Activated CD8-positive, alpha-beta memory T cell treated with anti-CD3 and anti-CD28 coated beads, Interleukin-2, amount 50 U/mL, for 4 hours (primary cell): ENCODE data around the gene MEIS3.

Experiments
- DNase-seq: peaks from one replicate; pipeline ENCODE4 v3.0.0-alpha.2; 2020

MEIS3 gene

DNA sequence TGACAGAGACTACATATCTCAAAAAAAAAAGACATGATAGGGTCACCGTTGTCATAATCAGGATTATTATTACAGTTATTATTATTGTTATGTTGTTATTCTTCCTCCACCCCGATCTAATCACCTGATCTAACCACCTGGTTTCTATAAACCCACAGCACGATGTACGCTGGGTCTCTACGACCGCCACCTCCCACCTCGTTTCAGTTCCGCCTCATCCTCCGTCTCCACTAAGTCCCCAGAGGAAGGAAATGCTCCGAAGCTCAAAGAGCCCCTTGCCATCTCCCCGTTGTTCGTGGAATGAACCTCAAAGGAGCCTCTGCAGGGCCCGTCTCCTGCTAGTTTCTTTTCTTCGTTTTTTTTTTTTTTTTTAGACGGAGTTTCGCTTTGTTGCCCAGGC is 15.9 kb upstream of the MEIS3 start:
- no peak for DNase-seq

DNA sequence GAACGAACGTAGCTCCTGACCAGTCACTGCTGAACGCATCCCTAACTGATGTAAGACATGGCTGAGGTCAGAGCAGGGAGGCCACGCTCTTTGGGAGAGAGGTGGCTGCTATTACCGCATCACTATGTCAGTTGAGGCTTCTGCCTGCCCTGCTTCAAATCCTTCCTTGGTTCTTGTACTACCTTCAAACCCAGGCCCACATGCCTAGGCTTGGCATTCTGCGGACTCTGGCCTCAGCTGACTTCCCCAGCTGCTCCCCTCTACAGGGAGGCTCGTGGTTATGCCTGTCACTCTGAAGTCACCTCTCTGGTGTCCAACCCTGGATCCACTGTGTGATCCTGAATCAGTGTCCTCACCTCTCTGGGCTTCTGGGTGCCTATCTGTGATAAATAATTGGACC is 14.8 kb upstream of the MEIS3 start:
- no peak for DNase-seq

DNA sequence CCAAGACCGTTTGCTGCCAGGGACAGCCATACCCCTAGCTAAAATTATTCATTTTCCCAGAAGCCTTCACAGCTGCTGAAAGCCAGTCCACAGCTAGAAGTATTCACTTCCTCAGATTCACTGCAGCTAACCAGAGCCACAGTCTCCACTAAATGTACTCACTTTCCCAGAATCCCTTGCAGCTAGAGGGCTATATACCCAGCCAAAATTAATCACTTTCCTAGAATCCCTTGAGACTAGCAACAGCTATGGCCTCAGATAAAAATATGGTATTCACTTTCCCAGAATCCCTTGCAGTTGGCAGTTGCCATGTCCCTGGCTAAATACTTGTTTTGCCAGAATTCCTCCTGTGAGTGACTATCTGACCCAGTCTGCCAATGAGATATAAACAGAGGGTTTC is 13.8 kb upstream of the MEIS3 start:
- DNase-seq: no peak

DNA sequence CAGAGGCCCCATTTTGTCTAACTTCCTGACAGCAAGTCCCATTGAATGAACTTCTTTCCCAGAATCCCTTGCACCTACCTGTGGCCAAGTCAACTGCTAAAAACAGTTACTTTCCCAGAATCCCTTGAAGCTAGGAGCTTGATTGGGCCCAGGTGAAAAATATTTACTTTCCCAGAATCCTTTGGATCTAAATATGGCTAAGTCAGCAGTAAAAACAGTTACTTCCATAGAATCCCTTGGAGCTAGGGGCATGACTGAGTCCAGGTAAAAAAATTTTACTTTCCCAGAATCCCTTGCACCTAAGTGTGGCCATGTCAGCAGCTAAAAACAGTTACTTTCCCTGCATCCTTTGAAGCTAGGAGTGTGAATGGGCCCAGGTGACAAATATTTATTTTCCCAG is 13.2 kb upstream of the MEIS3 start:
- DNase-seq: no peak

DNA sequence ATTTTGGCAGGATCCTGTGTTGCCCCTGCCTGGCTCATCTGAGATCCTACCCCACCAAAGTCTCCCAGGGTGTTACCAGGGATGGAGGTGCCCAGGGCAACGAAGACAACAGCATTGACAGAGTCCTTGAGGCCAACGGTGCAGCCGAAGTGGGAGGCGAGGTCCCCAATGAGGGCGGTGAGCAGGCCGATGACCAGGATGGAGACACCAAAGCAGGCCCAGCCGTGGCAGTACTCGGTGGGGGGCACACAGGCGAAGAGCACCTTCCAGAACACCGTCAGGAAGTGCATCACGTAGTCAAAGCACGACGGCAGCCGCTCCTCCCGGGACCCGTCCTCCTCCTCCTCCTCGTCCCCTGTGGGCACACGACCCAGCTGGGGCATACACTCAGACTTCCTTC is 12.8 kb upstream of the MEIS3 start:
- no peak for DNase-seq

DNA sequence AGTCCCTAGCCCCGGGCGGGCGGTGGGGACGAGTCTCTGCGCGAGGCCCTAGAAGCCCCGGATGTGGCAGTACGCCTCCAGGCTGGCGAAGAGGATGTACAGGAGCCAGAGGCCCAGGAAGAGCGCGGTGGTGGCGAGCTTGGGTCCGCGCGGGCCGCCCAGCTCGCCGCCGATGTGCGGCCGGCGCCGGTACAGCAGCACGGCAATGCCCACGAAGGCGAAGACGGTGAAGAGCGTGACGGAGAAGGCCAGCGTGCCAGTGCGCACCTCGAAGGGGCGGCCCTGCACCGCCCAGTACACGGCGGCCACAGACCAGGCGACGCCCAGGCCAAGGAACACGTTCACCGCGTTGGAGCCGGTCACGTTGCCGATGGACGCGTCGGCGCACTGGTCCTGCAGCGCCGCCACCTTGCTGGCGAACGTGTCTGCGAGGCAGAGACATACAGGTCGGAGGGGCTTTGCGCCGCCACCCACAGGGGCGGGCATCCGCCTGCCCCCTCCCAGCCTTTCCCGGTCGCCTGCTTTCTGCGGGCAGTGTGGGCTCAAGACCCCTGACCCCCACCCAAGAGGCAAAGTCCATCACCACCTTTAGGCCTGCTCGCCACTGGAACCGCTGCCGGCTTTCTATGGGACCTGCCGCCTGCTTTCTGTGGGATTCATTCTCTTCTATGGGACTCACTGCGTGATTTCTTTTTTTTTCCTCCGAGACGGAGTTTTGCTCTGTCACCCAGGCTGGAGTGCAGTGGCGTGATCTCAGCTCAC is 10.9 kb upstream of the MEIS3 start:
- DNase-seq: no peak

DNA sequence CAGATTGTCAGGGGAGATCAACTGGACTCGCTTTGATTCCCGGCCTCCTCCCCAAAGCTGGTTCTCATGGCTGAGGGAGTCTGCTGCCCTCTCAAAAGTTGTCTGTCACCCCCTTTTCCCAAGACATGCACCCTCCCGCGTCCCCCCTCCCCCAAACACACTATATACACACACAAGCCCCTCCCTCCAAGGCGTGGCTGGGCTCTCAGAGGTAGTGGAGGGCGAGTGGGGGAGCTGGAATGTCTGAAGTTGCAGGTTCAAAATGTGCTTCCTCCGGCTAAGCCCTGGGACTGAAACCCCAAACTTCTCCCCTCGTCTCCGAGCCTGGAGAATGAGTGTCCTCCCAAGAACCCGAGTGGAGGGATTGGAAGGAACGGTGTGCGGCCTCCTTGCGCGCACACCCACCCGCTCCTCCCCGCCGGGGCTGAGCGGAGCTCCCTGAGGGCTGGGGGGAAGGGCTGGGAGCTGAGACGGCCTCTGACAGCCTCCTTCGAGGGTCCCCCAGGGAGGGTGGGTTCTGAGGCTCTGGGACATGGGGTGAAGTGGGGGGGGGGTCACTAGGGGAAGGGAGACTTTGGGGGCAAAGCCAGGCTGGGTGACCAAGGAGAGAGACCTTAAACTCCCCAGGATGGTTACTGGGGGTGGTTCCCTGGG is 9.9 kb upstream of the MEIS3 start:
- no peak for DNase-seq

DNA sequence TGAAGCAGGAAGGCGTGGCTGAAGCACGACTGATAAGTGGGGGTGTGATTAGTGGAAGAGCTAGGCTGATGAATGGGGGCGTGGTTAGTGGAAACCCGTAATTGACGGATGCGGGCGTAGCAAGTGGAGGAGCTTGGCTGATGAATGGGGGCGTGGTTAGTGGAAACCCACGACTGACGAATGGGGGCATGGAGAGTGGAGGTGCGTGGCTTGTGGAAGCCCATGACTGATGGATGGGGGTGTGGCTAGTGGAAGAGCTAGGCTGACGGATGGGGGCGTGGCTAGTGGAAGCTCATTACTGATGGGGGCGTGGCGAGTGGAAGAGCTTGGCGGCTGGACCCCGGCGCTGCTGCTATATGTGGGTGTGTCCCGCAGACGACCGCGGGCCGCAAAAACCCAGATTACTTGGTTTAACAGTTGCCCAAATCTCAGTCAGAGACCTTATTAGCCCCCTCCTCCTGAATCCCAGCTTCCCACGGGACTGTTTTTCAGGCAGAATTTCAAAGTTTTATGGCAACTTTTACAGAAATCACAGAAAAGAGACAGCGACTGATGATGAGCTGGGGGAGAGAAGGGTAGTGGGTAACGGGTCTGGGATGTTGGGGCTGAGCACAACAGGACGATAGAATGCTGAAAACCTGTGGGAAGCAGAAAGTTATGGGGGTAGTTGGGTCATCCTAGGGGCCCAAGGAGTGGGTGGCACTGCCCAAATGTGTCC is 9.0 kb upstream of the MEIS3 start:
- peak; percentile 75 for DNase-seq

DNA sequence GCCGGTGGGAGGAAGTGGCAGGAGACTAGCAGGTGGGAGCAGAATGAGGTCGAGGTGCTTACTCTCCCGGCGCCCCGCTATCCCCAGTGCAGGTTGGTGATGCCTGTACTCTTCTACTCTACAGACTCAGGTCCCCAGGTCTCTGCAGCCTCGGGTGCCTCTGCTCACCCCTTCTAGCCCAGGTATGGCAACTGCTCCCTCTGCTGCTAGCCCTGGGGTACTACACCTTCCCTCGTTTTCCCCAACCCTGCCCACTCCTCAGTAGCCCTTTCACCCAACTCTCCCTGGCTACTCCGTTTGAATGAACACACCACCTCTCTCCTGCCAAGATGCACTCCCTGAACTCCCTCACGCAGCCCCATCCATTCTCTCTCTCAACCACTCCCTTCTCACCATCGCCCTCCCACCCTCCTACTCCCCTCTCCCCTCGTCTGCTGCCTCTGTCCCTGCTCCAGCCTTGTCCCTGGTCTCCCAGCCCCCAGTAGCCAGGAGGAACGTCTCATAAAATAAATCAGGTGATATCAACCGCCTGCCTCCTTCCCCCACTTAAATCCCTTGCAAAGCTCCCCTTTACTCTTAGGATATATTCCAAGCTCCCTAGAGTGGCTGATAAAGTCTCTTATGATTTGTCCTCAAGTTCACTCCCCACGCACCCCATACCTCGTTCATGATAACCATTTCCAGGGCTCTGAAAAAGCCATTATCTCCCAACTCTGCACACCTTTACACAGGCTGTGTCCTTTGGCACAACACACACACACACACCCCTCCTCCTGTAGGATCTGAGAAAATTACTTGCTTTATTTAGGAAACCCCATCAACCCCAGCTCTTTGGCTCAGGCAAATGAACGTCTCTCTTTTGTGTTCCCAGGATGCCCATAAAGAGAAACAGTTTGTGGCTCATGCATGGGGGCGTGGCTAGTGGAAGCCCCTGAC is 8.2 kb upstream of the MEIS3 start:
- peak; percentile 67 for DNase-seq

DNA sequence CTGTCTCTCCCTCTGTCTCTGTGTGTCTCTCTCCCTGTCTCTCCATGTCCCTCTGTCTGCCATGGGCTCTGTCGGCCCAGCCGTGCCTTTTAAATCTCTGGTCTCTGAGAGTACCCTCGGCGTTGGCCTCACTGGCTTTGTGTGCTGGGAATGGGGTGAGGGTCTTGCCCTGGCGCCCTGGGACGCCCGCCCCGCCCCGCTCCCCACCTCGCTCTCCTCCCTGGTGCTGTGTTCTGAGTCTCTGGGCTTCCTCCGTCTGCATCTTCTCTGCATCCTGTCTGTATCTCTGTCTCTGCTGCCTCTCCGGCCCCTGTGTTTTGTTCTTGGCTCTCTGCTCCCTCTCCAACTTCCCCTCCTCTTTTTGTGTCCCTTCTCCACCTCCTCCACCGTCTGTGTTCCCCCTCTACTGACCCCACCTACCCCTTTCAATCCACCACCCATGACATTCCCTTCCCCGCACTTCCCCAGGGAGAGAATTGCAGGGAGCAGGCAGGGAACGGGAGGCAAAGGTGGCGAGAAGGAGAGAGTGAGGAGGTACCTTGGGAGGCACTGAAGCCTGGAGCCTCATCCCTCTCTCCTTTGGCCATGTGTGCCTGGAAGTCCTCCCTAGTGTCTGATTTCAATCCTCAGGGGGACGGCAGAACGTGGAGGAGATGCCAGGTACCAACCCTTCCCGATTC is 4.0 kb upstream of the MEIS3 start:
- no peak for DNase-seq

DNA sequence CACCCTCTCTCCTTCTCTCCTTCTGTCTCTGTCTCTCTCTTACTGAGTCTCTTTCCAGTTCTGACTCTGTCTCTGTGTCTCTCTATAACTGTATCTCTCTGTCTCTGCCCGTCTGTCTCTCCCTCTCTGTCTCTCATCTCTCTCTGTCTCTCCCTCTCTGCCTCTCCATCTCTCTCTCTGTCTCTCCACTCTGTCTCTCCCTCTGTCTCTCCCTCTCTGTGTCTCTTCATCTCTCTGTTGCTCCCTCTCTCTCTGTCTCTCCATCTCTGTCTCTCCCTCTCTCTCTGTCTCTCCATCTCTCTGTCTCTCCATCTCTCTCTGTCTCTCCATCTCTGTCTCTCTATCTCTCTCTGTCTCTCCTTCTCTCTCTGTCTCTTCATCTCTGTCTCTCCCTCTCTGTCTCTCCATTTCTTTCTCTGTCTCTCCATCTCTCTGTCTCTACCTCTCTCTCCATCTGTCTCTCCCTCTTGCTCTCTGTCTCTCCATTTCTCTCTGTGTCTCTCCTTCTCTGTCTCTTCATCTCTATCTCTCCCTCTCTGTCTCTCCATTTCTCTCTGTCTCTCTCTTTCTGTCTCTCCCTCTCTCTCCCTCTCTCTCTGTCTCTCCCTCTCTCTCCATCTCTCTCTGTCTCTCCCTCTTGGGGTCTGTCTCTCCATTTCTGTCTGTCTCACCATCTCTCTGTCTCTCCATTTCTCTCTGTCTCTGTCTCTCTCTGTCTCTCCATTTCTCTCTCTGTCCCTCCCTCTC is 3.3 kb upstream of the MEIS3 start:
- no peak for DNase-seq

DNA sequence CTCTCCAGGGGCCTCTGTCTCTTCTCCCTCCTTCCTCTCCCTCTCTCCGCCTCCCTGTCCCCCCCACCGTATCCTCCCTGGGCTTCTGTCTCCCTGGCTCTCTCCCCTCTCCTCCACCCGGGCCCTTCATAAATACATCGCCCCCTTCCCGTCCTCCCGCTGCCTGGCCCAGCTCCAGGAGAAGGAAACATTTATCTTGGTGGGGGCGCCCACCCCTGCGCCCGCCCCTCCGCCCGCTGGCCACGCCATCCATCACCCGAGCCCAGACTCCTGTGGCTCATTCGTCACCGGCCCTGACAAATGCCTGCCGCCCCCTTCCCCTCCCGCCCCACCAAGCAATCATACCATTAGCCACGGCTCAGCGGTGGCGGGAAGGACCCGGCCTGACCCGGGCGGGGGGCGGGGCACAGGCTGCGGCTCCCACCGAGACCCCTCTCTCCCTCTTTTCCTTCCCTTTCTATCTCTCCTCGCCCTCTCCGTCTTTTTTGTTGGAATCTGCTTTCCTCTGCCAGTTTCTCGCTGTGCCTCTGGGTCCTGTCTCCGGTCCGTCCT is 2.6 kb upstream of the MEIS3 start:
- no peak for DNase-seq

DNA sequence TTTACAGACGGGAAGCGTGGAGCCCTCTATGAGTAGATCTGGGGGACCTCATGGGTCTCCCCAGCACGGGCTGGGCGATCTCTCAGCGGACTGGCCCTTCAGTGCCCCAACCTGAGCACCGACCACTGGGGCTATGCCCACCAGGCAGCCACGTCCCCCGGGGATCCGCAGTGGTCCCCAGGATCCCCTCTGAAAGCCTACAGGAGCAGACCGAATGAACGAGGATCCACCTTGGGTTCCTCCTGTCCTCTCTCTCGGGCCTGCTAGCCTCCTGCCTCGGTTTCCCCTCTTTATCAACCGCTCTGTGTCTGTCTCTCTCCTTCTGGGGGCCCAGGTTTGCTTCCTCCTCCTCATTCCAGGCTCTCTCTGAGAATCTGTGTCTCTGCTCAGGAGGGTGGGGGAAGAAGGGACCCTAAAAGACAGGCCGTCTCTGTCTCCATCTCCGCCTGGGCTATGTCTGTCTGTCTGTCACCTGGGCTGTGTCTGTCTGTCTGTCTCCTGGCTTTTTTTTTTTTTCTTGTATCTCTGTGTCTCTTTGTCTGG is 2.0 kb upstream of the MEIS3 start:
- DNase-seq: no peak

DNA sequence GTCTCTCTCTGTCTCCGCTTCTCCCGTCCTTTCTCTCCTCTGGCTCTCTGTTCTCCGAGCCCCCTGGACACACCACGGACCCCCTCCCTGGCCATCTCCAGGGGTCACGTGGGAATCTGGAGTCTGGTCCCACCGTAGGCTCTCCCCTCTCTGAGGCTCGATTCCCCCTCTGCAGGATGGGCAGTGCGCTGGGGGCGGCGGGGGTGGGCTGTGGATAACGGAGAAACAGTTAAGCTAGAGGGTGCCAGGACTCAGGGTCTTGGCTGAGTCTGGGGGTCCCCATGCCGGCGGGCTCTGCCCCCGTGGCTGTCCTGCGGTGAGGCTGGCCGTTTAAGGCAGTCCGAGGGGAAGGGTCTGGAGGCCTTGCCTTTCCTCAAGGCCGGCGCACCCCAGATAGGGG is 462 bp upstream of the MEIS3 start:
- no peak for DNase-seq

DNA sequence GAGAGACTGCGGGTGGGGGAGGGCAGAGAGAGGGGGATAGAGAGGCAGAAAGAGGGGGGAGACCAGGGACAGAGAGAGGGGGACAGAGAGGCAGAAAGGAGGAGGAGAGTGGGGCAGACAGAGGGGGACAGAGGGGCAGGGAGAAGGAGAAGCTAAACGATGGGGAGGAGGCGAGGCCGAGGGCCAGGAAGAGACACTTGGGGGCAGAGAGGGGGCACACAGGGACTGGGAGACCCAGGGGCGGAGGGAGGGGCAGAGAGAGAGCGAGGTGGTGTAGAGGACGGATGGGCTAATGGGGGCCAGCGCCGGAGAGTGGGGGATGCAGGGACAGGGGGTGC is 666 bp downstream of the MEIS3 start:
- no peak for DNase-seq

DNA sequence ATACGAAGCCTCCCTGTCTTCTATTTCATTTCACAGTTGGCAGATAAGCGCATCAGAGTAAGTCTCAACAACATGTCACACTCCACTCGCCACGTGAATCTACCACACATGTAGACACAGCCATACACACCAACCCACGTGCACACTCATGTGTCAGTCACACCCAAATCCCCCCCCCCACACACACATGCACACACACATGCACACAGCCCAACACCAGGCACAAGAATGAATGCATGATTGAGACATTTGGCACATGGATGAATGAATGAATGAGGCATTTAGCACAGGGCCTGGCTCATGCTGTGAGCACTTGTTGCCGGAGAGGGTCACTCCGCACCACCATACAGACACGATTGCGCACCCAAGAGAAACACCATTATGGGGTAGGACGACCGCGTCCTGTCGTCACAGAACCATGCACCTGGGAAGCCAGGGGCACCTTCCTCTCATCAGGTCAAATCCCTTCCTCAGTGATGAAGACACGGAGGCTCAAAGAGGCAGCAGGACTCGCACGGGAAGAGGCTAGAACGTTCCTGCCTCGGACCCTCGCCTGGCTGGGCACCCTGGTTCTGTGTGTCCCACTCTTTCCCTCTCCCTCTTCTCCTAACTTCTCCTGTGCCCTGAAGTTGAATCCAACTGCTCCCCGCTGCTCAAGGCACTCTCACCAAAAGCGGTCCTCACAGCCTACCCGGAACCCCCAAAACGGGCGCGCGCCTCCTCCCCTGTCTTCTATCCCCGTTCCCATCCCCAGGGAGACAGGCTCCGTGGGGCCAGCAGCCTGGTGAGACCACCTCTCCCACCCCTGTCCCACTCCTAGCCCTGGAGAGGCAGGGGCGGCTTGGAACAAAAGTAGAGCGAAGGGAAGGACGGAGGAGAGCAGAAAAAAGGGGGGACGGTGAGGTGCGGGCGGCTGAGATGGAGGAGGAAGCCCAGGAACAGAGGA is 1.3 kb downstream of the MEIS3 start:
- no peak for DNase-seq

DNA sequence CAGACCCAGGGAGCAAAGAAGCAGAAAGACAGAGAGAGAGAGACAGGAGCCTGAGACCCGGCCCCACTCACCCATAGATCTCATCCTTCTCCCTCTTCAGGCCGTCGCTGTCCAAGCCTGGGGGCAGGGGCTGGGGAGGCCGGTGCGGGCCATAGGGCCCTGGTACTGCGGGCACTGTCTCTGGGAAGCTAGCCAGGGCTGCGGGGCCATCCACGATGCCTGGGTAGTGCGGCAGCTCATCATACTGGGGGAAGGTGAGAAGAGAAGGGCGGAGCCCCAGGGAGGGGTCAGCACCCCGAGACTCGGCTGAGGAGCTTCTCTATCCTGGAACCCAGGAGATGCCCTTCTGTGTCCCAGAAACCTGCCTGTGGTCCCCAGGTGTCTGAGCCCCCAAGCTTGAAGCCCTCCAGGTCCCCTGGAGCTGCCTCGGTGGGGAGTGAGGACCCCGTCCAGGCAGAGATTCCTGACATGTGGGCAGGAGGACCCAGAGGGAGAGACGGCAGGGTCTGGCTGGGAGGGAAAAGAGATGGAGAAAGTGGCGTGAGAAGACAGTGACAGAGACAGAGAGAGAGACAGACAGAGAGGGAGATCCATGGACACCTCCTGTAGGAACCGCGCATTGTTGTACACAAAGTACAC is 2.1 kb downstream of the MEIS3 start:
- DNase-seq: no peak

DNA sequence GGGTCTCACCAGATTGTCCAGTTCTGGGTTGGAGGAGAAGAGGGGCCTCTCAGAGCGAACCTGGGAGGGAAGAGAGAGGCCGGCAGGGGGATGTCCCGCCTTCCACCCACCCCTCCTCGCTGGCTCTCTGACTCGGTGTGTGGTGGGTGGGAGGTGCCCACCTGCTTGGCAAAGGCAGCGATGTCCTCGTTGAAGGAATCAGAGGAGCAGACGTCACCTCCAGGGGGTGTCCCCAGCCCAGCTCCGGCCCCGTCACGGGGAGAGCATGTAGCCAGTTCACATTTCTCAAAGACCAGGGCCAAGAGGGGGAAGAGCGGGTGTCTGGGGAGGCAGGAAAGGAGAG is 2.7 kb downstream of the MEIS3 start:
- DNase-seq: no peak

DNA sequence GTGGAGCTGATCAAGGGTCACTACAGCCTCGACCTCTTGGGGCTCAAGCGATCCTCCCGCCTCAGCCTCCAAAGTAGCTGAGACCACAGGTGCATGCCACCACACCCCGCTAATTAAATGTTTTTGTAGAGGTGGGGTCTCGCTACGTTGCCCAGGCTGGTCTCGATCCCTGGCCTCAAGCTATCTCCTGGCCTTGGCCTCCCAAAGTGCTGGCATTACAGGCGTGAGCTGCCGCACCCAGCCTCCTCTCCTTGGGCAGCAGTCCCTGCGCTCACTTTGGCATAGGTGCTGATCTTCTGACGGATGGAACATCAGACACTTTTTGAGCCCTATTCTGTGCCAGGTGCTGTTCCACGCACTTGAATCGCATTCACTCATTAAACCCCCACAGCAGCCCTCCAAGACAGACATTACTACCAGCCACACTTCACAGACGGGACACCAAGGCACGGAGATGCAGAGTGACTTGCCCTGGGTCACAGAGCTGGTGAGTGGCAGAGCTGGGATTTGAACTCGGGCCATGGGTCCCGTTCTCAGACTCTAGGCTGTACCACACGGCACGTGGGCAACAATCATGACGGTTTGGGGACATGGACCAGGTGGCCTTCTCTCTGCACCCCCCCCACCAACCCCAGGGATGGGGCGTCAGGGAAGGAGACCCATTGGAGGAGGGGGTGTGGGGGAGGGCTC is 3.2 kb downstream of the MEIS3 start:
- DNase-seq: no peak
